NCI-H510A treated with DMSO at 0.1 percent for 48 hours (cell line): Measurements from ENCODE around the gene MYF5.

Source experiments
- DNase-seq: peaks from one replicate; lab custom pipeline; 2025; lab: John Stamatoyannopoulos, UW

The MYF5 gene

DNA sequence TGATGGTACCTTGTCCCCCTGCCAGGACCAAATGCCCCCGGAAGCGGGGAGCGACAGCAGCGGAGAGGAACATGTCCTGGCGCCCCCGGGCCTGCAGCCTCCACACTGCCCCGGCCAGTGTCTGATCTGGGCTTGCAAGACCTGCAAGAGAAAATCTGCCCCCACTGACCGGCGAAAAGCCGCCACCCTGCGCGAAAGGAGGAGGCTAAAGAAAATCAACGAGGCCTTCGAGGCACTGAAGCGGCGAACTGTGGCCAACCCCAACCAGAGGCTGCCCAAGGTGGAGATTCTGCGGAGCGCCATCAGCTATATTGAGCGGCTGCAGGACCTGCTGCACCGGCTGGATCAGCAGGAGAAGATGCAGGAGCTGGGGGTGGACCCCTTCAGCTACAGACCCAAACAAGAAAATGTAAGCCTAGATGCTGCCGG lies 8.9 kb upstream of the MYF5 start:
- no peak for DNase-seq

DNA sequence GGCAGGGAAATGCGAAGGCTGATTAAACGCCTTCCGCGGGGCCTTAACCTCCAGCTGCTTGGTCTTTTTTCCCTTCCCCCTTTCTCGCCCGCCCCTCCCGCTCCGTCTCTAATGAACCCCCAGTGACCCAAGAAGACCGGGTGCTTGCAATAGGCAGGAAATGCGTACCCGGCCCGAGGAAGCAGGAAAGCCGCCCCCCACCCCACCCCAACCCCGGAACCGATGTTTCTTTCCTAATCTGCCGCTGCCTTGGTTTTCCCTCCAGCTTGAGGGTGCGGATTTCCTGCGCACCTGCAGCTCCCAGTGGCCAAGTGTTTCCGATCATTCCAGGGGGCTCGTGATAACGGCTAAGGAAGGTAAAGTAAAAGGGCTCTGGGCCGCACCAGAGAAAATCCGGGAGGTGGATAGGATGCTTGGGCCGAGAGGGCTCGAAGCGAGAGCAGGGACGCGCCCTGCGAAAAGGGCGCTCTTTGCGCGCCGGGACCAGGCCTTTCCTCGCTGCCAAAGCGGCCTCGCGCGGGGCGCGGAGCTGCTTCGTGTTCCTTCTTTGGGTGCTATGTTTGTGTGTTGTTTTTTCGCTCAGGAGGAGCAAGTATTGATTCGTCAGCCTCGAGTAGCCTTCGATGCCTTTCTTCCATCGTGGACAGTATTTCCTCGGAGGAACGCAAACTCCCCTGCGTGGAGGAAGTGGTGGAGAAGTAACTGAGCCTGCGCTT lies 8.3 kb upstream of the MYF5 start:
- no peak for DNase-seq

DNA sequence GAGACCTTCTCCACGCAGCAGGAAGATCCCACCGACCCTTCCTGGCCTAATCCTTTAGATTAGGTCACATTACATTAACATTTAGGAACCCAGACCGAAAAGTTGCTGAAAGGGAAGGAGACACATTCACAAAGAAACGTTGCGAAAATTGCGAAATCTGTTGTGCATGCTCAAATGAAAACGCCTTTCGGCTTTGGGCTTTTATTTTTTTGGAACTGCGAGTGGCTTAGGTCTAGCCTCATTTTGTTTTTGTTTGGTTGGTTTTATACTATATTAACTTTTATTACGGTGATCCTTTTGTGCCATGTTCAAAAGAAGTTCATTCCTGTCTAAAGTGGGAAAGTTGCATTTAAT lies 7.8 kb upstream of the MYF5 start:
- no peak for DNase-seq

DNA sequence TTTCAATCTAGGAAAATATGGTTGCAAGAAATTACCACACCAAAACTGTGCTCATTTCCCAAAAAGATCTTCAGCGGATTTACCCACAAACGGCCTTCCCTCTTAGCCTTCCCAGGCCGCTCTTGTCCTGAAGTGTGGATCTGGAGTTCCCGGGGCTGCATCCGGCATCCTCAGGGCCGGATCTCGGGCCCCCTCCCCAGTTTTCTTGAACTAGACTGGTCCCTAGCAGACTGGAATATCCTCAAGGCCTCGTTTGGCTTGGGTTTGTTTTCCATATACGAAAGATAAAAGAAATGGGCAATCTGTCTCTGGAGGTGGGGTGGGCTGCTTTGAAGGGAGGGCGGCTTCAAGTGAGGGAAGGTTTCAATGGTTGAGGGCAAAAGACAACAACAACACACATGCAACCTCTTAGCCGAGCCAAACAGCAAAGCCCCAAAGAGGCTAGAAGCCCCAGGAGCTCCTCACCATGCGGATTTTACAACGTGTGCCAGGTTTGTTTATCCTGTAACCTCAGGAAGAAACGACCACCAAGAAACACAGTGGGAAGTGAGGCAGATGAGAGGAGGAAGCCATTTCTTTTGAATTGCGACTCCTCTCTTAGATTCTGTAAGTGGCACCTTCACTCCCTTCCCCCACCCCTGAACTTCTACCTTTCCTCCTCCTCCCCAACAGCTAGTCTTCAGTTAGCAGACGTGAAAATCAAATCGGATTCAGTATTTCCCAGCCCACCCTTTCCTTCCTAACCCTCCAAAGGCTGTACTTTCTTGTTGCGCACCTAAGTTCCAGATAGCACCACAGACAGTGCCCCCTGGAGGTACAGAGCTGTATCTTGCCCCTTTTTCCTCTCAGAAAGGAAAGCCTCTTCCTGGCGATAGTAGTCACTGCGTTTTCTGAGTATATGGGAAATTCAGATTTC lies 6.6 kb upstream of the MYF5 start:
- no peak for DNase-seq

DNA sequence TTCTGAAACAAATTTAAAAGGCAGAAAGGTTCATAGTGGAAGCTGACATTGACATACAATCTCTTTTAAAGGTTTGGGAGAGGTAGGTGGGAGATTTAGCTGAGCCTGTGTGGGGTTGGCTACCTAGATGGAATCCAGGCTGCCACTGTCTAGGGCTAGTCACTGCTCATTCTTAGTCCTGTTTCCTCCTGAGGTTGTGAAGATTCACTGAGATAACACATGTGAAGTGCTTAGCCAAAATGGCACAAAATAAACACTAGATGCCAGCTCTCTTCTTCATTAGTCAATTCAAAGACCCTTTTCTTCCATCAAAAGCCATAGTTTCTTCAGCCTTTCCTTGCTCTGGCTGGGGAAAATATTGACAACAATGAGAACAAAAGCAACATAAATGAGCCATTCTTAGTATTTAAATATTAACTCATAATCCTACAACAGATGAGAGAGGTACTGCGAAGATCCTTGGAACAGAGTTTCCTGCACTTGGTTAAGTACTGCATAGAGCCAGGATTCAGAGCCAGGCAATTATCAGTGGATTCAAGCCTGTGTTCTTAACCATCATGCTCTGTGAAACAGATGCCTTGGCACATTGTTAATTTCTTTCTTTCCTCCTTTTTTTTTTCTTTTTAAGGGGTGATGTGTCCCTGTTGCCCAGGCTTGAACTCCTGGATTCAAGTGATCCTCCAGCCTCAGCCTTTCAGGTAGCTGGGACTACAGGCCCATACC lies 5.8 kb upstream of the MYF5 start:
- DNase-seq: no peak

DNA sequence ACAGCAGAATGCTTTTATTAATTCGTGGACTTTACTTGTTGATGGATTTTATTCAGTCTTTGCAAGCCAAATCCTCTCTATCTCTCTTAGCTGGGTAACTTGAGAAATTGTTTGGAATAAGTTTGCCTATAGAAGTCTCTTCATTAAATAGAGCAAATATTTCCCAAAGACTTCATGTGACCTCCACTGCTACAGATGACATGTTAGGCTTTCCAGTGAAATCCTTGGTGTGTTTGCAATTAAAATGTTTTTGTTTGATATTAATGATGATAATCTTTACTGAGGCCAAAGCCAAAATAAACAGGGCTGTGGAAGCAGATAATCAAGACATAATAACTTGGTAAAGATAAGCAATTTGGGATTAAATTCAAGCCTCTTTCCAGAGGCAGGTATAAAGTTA lies 4.8 kb upstream of the MYF5 start:
- DNase-seq: no peak

DNA sequence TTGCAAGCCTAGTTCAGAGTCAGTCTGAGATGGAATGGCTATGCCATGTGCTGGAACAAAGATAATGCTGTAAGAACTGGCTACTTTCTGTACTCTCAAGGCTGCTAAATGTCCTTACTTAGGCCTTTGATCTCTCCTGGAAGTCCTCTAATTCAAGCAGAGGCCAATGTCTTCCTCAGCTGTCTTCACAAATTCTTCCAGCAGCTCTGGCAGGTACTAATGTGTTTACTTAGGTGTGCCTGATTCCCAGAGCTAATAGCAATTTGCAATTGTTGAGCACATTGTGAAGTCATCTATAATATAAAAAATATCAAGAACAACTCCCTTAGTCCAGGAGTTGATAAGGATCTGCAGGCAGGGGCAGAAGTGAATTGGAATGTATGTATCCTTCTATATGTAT lies 3.8 kb upstream of the MYF5 start:
- no peak for DNase-seq

DNA sequence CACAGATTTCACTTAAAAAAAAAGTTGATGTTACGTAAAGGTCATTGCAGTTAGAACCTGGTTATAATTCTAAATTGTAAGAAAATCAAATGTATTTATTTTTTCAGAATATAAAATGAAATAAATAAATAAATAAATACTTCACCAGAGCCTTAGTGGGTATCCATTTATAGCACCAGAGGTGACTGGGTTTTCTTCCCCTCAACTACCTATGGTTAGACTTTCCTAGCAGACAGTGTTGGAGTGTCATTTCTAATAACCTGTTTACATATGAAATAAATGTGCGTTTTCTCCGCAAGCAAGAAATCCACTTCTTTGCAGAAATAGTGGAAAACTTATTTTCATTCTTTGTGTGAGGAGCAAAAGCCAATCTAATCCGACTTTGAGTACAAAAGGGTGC lies 3.3 kb upstream of the MYF5 start:
- DNase-seq: no peak

DNA sequence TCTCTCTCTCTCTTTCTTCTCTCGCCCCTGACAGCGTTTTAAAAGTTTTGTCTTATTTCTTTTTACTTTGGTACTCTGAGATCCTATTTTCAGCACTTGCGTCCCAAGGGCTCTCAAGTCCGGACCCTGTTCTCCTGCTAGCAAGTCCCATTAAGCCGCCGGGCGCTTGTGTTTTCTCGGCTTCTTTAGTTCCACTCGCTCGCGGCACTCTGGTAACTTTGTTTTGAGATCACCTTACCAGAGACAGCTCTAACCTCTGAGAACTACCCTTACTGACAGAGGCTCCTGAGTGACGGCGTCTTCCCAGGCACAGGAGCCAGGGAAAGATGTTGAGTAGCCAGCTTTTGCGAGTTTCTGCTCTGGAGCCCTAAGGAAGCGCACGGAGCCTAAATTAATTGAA lies 2.7 kb upstream of the MYF5 start:
- no peak for DNase-seq

DNA sequence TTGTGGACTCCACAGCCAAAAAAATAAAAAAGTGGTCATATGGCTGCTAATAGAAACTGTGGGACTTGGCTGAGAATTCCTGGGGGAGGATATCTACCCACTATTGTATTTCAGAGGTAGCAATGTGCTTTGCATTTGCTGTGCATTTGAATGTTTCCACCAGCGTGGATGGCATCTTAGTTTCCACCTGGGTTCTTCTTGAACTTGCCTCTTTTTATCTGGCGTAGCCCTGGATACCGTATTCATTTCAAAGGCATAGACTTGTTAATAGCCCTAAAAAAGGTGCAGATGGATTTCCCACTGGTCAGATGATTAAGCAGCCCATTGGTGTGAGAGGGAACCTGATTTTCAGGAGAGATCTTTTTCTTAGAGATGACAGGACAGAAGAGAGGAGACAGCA lies 1.9 kb upstream of the MYF5 start:
- DNase-seq: no peak

DNA sequence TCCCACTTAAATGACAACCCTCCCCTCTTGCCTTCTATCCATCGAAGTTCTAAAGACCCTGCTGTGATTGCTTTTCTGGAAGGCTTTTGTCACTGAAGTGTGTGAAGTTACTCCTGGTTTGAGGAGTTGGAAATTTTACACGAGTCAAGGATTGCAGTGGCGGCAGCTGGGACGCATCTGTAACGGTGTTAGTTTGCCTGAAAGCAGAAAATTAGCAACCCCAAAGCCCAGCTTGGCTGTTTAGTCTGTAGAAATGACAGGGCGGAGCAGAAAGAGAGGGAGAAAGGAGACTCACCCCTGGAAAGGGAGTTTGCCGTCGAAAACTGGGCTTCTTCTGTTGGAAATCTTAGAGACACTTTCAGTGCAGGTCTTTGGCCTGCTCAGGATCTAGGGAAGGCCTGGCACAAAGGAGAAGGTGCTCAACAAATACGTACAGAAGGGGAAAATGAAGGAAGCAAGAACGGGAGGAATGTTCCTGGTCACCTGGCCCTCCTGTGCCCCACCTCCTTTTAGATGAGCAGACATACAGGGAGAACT lies 931 bp upstream of the MYF5 start:
- no peak for DNase-seq

DNA sequence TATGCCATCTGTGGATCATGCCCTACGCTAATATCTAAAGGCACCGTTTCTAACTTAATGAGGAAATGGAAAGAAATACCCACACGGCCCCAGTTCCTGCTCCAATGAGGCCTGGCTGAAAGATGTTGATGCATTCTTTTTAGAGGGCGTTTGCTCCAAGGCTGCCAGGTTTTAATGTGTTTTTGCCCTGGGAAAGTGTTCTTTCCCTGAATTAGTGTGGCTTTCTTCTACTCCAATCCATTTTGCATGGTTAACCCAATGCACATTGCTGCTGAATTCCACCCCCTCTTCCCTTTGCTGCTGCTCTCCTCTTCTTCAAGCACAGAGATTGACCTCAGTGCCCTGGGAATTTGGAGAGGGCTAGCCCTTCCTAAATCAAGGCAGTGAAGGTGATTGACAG lies 1.1 kb downstream of the MYF5 start:
- DNase-seq: no peak

DNA sequence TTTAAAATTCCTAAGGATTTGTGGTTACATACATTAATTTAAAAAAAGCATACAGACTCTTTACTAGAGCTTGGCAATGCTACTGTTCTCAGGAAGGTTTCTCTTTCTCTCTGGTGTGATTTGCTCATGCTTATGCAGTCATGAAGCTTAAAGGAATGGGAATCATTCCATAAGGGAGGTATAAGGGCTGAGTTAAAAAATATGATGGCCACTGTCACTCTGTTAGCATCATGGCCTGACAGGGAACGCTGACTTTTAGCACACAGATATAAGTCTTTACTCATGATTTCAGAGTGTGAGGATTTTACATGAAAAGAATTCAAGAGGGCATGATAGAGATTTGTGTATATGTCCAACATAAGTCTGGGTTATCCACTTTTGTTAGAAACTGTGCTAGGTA lies 3.8 kb downstream of the MYF5 start:
- DNase-seq: no peak

DNA sequence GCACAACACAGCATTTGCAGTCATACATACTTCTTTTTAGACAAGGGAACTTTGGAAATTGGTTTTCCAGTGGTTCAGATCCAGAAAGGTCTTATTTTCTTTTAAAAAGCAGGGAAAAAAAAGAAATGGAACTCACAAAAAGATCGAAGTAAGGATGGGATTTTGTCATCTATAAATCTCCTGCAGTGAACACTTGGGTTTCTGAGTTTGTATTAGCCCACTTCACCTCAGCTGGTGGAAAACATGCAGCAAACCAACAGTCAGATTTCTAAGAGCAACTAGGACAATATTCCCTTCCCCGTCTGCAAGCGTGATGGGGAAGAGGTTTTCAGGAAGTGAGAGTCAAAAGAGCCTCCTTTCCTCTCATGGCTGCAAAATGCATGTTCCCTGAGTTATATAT lies 4.6 kb downstream of the MYF5 start:
- DNase-seq: no peak

DNA sequence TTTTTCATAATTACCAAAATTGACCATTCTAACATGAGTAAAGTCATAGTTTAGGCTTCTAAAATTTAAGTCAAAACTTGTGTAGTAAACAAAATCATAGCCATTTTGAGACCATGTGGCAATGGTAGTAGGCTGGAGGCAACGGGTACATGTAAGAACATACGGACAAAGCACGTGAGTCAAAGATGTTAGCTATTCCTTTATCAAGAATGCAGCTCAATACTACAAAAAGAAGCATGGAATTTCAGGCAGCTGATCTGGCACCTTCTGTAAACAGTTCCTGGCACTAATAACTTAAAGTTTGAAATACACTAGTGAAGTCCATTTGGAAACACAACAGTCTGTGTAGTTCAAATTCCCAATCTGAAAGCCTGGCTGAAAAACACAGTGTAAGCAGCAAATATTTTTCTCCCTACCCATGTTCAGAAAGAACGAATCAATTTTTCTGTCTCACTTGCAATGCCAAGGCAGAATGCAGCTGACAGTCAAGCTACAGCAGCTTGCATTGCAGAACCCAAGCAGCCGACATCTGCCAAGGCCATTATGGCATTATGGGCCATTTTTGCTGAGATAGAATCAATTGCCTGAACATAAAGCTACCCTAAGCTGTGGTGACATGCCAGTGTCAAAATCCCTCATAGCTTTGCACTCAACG lies 29.3 kb downstream of the MYF5 start:
- DNase-seq: no peak

DNA sequence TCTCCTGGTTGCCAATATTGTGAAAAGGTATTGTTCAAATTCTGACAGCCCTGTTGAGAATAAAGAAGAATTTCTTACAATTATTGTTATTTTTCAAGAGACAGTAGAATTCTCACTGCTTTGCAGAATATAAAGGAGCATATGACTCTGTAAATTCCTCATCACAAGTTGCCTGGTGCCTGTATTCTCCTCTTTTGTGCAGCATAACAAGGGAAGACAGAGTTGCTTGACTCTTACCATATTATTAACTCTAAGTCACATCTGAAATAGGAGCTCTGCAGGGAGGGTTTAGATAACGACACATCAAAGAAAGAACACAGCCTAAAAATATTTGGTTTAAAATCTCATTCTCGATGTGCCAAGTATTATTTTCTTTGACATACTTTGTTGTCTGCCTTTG lies 31.1 kb downstream of the MYF5 start:
- no peak for DNase-seq

DNA sequence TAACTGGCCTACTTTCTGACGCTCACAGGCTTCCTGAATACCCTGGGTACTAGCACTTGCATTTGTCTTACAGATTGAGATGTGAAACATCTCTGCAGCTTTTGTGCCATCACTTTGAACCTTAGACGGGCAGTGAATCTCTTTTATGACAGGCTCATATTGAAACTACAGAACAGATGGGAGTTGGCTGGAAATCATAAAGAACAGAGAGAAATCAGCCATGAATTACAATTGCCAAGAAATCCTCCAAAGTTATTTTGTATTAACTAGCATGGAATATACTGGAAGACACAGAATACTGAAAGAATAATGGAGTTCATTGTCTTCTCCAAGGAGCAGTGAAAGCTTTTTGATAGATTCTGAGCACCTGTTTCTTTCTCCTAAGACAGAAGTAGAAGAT lies 32.7 kb downstream of the MYF5 start:
- no peak for DNase-seq

DNA sequence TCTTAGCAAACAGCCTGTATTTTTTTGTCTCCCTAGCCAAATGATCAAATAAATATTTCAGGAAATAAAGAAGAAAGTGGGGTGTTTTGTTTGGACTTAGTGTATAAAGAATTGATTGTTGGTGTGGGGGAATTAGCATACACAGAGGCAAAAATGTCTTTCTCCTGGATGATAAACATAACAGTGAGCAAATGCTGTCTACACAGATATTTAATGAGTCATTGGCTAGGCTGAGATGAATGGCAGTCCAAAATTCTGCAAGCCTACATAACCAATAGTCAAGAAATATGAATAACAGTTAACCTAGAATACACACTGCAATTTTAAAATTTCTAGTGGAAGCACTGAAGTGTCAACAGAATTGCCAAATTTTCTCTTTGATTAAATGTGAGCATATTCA lies 35.8 kb downstream of the MYF5 start:
- DNase-seq: no peak

DNA sequence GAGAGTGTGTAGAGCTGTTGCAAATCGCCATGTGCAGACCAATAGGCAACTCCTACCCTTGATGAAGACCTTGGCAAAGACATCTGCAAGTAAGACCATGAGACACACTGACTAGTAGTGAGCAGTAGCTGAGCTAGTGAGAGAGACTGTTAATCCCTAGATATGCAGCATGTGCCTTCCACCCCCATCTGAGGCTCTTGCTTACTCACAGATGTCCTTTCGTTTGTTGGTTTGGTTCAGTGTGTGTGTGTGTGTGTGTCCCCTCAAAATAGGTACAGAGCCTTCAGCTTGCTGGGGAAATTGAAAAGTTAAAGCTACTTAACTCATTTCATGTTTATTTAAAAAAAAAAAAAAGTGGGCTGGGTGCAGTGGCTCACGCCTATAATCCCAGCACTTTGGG lies 37.6 kb downstream of the MYF5 start:
- DNase-seq: no peak

DNA sequence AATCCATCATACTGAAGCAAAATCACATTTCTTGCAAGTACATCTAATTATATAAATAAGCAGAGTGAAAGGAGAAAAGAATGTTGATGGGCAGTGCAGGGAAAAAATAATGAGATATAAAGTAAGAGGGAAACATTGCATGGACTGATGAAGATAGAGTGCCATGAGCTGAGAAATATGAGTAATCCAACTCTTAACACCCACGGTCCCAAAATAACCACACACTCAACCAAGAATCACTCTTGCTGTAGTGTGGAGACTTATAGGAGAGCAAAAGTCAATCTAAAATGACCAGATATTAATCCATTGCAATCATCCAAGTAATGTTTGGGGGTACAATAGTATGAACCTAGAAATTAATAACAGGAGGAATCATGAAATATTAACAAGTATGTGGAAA lies 40.2 kb downstream of the MYF5 start:
- no peak for DNase-seq

DNA sequence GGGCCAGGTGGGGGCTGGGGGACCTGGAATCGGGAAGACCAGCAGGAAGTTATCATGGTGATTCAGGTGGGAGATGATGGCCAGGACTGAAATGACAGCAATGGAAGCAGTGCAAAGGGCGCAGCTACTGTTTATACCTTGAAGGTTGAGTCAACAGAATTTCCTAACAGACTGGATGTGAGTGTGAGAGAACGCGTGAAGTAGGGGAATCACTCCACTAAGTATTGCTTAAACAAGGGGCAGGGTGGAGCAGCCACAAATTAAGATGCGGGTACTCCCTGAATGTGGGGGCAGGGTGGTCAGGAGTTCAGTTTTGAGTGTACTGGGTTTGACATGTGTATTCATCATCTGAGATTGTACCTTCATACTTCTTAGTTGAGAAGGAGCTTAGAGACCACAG lies 45.1 kb downstream of the MYF5 start:
- DNase-seq: no peak

DNA sequence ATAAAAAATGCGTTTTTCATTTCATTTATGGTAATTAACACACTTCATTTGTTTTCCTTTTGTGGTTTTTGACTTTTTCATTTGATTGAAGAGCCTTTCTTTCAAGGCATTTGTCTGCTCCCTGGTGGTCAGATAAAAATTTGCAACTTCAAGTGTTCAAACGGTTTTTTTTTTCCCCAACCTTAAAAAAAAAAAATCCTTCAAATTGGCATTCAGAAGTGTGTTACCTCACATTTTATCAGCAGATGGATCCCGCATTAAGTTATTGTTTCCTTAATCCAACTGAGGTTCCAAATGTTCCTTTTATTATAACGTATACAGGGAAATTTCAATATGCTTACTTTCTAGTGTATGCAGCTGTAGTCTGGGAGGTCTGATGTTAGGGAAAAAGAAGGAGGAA lies 47.2 kb downstream of the MYF5 start:
- DNase-seq: peak; percentile 53
